Stimulated activated CD8-positive, alpha-beta memory T cell treated with anti-CD3 and anti-CD28 coated beads, Interleukin-15, amount 100 ng/mL, for 4 hours (primary cell): Measurements from ENCODE around the gene KIAA1191.
"Not testable (repeated sequence)": the region's sequence is repeated elsewhere in the genome, so short reads cannot be mapped to it uniquely, and the experiment has no call there.

Experiments
- DNase-seq, 2 donors: peaks; one replicate each; pipeline ENCODE4 v3.0.0-alpha.2; 2020; ENCODE audit warnings: low read depth in 2 of 2

Gene KIAA1191

GRCh38 chr5:176361437-176362232 is at the start of gene KIAA1191:
TSS of gene KIAA1191 (minus strand) at chr5:176361764. CDS start at chr5:176359508, 2,256 bp downstream.
- peak; percentile 86 to 89 for DNase-seq

- DNase-seq, result no peak
Measured at GRCh38 chr5:176410486-176411180, 49.1 kb upstream of the KIAA1191 start.

- DNase-seq, result no peak
Measured at GRCh38 chr5:176409765-176410164, 48.2 kb upstream of the KIAA1191 start.

- DNase-seq, result no peak
Measured at GRCh38 chr5:176408590-176408989, 47.0 kb upstream of the KIAA1191 start.

- DNase-seq, result not testable (repeated sequence)
Measured at GRCh38 chr5:176408252-176408573, 46.6 kb upstream of the KIAA1191 start.

- no peak for DNase-seq
Measured at GRCh38 chr5:176407456-176408251, 46.1 kb upstream of the KIAA1191 start.

- no peak for DNase-seq
Measured at GRCh38 chr5:176406436-176407052, 45.0 kb upstream of the KIAA1191 start.

GRCh38 chr5:176405656-176406435 is 44.3 kb upstream of the KIAA1191 start:
- no peak for DNase-seq

GRCh38 chr5:176401281-176402205 is 40.0 kb upstream of the KIAA1191 start:
- no peak for DNase-seq

- DNase-seq, result no peak
Measured at GRCh38 chr5:176400382-176401156, 39.0 kb upstream of the KIAA1191 start.

- no peak for DNase-seq
Measured at GRCh38 chr5:176397736-176398420, 36.3 kb upstream of the KIAA1191 start.

- DNase-seq, result no peak
Measured at GRCh38 chr5:176396330-176396729, 34.8 kb upstream of the KIAA1191 start.

GRCh38 chr5:176394881-176395675 is 33.5 kb upstream of the KIAA1191 start:
- DNase-seq, result no peak

GRCh38 chr5:176394096-176394495 is 32.5 kb upstream of the KIAA1191 start:
- no peak for DNase-seq

GRCh38 chr5:176392526-176392925 is 31.0 kb upstream of the KIAA1191 start:
- DNase-seq, result no peak

- DNase-seq, result no peak
Measured at GRCh38 chr5:176391999-176392398, 30.4 kb upstream of the KIAA1191 start.

- DNase-seq, result no peak
Measured at GRCh38 chr5:176391479-176391878, 29.9 kb upstream of the KIAA1191 start.
